PC-3 (cell line): ENCODE data around the gene STX5. TPM values are rescaled to one million over a fixed set of nuclear protein-coding genes. Genes with fewer than 3 reads are reported as not detected.

Experiments
- ATAC-seq: fragments of 200-7000 bp; cut with Tn5 transposase; 2 replicates; pipeline ENCODE4 v1.9.1; 2020; ENCODE audit warnings: mild to moderate bottlenecking, moderate library complexity
- BruUV-seq: library from RNA; stranded (reverse); fragments of 400-500 nt; replicated peaks from 2 replicates; lab custom pipeline; 2021; lab: Mats Ljungman, UMichigan
- CTCF ChIA-PET: fragments of 300-600 bp; sonication (Branson Sonifier 250); formaldehyde crosslinking; loops from one replicate; lab custom pipeline; 2022; ENCODE audit warnings: antibody characterized with exemption; lab: Charles Lee
- POLR2A ChIA-PET: fragments of 300-600 bp; sonication (Branson Sonifier 250); formaldehyde crosslinking; loops from one replicate; lab custom pipeline; 2022; ENCODE audit warnings: antibody characterized with exemption; ENCODE audit not compliant: unreplicated experiment; lab: Charles Lee
- DNase-seq: peaks from one replicate; pipeline ENCODE4 v3.0.0-alpha.2; 2015
- H2AFZ ChIP-seq: fragments of 300-600 bp; sonication (generic); 2 replicates; pipeline ENCODE4 v1.6.0; 2016; ENCODE audit warnings: antibody characterized with exemption, low read length
- H3F3A ChIP-seq: fragments of 300-600 bp; sonication (generic); one replicate; pipeline ENCODE4 v1.6.0; 2017; ENCODE audit warnings: antibody characterized with exemption, low read length, control low read depth, mild to moderate bottlenecking; ENCODE audit not compliant: unreplicated experiment
- H3K27ac ChIP-seq: fragments of 300-600 bp; sonication (generic); 2 replicates; pipeline ENCODE4 v1.5.1; 2016; ENCODE audit warnings: mild to moderate bottlenecking, low read length
- H3K27me3 ChIP-seq: fragments of 300-600 bp; sonication (generic); 2 replicates; pipeline ENCODE4 v1.6.1; 2016; ENCODE audit warnings: low read length, mixed read lengths
- H3K36me3 ChIP-seq: fragments of 300-600 bp; sonication (generic); 2 replicates; pipeline ENCODE4 v1.6.1; 2016; ENCODE audit warnings: low read depth, mixed run types, low read length, mixed read lengths
- H3K4me1 ChIP-seq: fragments of 300-600 bp; sonication (generic); 2 replicates; pipeline ENCODE4 v1.5.1; 2016; ENCODE audit warnings: low read length; ENCODE audit not compliant: insufficient read depth
- H3K4me2 ChIP-seq: fragments of 300-600 bp; sonication (generic); 2 replicates; pipeline ENCODE4 v1.6.0; 2016; ENCODE audit warnings: low read length
- H3K4me3 ChIP-seq: fragments of 300-600 bp; sonication (generic); 2 replicates; pipeline ENCODE4 v1.5.1; 2016; ENCODE audit warnings: mild to moderate bottlenecking, low read length, mixed read lengths
- H3K79me2 ChIP-seq: fragments of 300-600 bp; sonication (generic); 2 replicates; pipeline ENCODE4 v1.6.1; 2017; ENCODE audit warnings: low read length, mixed read lengths
- H3K9ac ChIP-seq: fragments of 300-600 bp; sonication (generic); 2 replicates; pipeline ENCODE4 v1.6.0; 2016; ENCODE audit warnings: mild to moderate bottlenecking, low read length
- H3K9me2 ChIP-seq: fragments of 300-600 bp; sonication (generic); replicated peaks from 2 replicates; pipeline ENCODE4 v1.6.1; 2016; ENCODE audit warnings: mixed run types, low read length, mixed read lengths
- H3K9me3 ChIP-seq: fragments of 300-600 bp; sonication (generic); 2 replicates; pipeline ENCODE4 v1.6.1; 2016; ENCODE audit warnings: low read length, mixed read lengths
- H4K20me1 ChIP-seq: fragments of 300-600 bp; sonication (generic); 2 replicates; pipeline ENCODE4 v1.6.1; 2016; ENCODE audit warnings: low read length, mixed read lengths
- CTCF ChIP-seq: fragments of 300-600 bp; sonication (generic); conservative IDR thresholded peaks from 2 replicates; pipeline ENCODE4 v1.5.1; 2017; ENCODE audit warnings: antibody characterized with exemption, low read depth, mild to moderate bottlenecking, low read length
- EZH2 ChIP-seq: fragments of 300-600 bp; sonication (generic); IDR thresholded peaks from one replicate; pipeline ENCODE4 v1.6.1; 2017; ENCODE audit warnings: antibody characterized with exemption, mild to moderate bottlenecking, low read length; ENCODE audit not compliant: unreplicated experiment
- EZH2phosphoT487 ChIP-seq: fragments of 300-600 bp; sonication (generic); IDR thresholded peaks from 2 replicates; pipeline ENCODE4 v1.6.1; 2018; ENCODE audit warnings: mild to moderate bottlenecking, antibody characterized with exemption, low read length, borderline replicate concordance
- intact Hi-C: fragments of 100-400 bp; cut with micrococcal nuclease; formaldehyde crosslinking; loops from 2 replicates; pipeline ENCODE4 v1.9.0; 2023
- total RNA-seq: library from RNA; depleted of rRNA; stranded (reverse); fragments of >200 nt; gene quantifications from 2 replicates; pipeline ENCODE4 v1.2.3, GENCODE V29; 2014

STX5 gene
- total RNA-seq, 1 experiment from 2014 or later, result 48.2 TPM

GRCh38 chr11:62876712-62877111 lies 44.9 kb upstream of the STX5 start:
- no peak overlapping the region for H3K4me3 ChIP-seq
- peaks cover 27% of the 10 kb centered on the region for H3K36me3 ChIP-seq
- no peaks in the 10 kb centered on the region for H3K9me3 ChIP-seq
- DNase-seq (no peak), ATAC-seq (no peak)
- peaks cover 14% of the 10 kb centered on the region for H3K4me1 ChIP-seq
- CTCF ChIA-PET, result no interaction called here
- no peak overlapping the region for H3K4me2 ChIP-seq
- no peak overlapping the region for H3K27ac ChIP-seq
- H4K20me1 ChIP-seq, result peaks cover 7% of the 10 kb centered on the region; the same call in 1 of the 2 replicates
- H2AFZ ChIP-seq, result no peak overlapping the region
- no TSS peak for BruUV-seq
- peaks cover 70% of the 10 kb centered on the region for H3K79me2 ChIP-seq
- no peak overlapping the region for H3K9ac ChIP-seq
- intact Hi-C loops, result no loop called here
- H3F3A ChIP-seq, result peaks cover 12% of the 10 kb centered on the region
- POLR2A ChIA-PET, result no interaction called here
- H3K9me2 ChIP-seq, result no peaks in the 10 kb centered on the region
- TF ChIP-seq CTCF (no peak), EZH2 (no peak), EZH2phosphoT487 (no peak)
- H3K27me3 ChIP-seq, result no peaks in the 10 kb centered on the region

GRCh38 chr11:62875698-62876478 lies 44.0 kb upstream of the STX5 start:
- TF ChIP-seq EZH2 (no peak), CTCF (no peak), EZH2phosphoT487 (no peak)
- Histone ChIP-seq H3K36me3 (peaks cover 26% of the 10 kb centered on the region; the same call in 1 of the 2 replicates), H3K4me2 (no peak overlapping the region), H3K9ac (no peak overlapping the region), H3F3A (peaks cover 12% of the 10 kb centered on the region), H2AFZ (no peak overlapping the region), H3K79me2 (peaks cover 64% of the 10 kb centered on the region), H3K9me2 (no peaks in the 10 kb centered on the region), H3K9me3 (no peaks in the 10 kb centered on the region), H3K27ac (no peak overlapping the region), H3K27me3 (no peaks in the 10 kb centered on the region), H3K4me3 (no peak overlapping the region), H3K4me1 (peaks cover 14% of the 10 kb centered on the region), H4K20me1 (0 out of 2 replicates have a peak, but pooled peaks cover 6% of the 10 kb centered on the region)
- CTCF ChIA-PET, result no interaction called here
- intact Hi-C loops, result no loop called here
- POLR2A ChIA-PET, result interaction anchor here (0.7 kb wide), 1 partner anchor 11 kb away, joined by 3 read pairs; no protein-coding TSS in a partner anchor
- no peak for DNase-seq
- no peak for ATAC-seq
- BruUV-seq, result no TSS peak

GRCh38 chr11:62874851-62875250 lies 43.0 kb upstream of the STX5 start:
- Histone ChIP-seq H3K4me3 (no peak overlapping the region), H3K79me2 (peaks cover 68% of the 10 kb centered on the region), H3K27me3 (no peaks in the 10 kb centered on the region), H3K4me2 (no peak overlapping the region), H3K9me2 (no peaks in the 10 kb centered on the region), H3K9me3 (no peaks in the 10 kb centered on the region), H3F3A (peaks cover 8% of the 10 kb centered on the region), H3K4me1 (peaks cover 7% of the 10 kb centered on the region), H3K9ac (no peak overlapping the region), H2AFZ (no peak overlapping the region), H3K36me3 (peaks cover 26% of the 10 kb centered on the region; the same call in 1 of the 2 replicates), H3K27ac (no peak overlapping the region), H4K20me1 (0 out of 2 replicates have a peak, but pooled peaks cover 6% of the 10 kb centered on the region)
- no TSS peak for BruUV-seq
- CTCF ChIA-PET, result no interaction called here
- intact Hi-C loops, result no loop called here
- DNase-seq (no peak), ATAC-seq (no peak)
- POLR2A ChIA-PET, result interaction anchor here (0.5 kb wide), 1 partner anchor 33 kb away, joined by 3 read pairs; no protein-coding TSS in a partner anchor
- no peak for TF ChIP-seq CTCF
- no peak for TF ChIP-seq EZH2phosphoT487
- TF ChIP-seq EZH2, result no peak
